ENCODE measurements around the gene CACHD1. TPM values are rescaled to one million over a fixed set of nuclear protein-coding genes. Genes with fewer than 3 reads are reported as not detected.

Gene CACHD1
- total and polyA plus RNA-seq, 2 of the 4 experiments (the other 2 are of a cell fraction): 2.9 to 5.9 TPM

- Histone ChIP-seq H3K27me3 (ENCODE audit: control insufficient read depth, insufficient read depth, low read length) (no peaks in the 10 kb centered on the region), H3K9me3 (ENCODE audit: control insufficient read depth, insufficient read depth, low read length) (no peaks in the 10 kb centered on the region), H3K23ac (ENCODE audit: low read depth, low read length) (no peak overlapping the region), H2BK15ac (ENCODE audit: low read depth, low read length) (no peak overlapping the region), H3K14ac (replicated peaks; ENCODE audit: low read depth, low read length) (no peak overlapping the region), H2BK20ac (ENCODE audit: low read depth, low read length) (no peak overlapping the region), H4K5ac (ENCODE audit: low read depth, low read length) (no peak overlapping the region), H2BK120ac (ENCODE audit: low read depth, low read length) (no peak overlapping the region), H3K4me2 (ENCODE audit: low read depth, low read length) (no peak overlapping the region), H4K91ac (ENCODE audit: insufficient read depth, low read depth, low read length) (no peak overlapping the region), H3K79me1 (ENCODE audit: low read depth in 1 of 2, low read length in 2 of 2) (no peaks in the 10 kb centered on the region), H4K20me1 (ENCODE audit: insufficient read depth, low read length) (no peaks in the 10 kb centered on the region), H2AFZ (replicated peaks; ENCODE audit: low read length, poor library complexity) (no peak overlapping the region), H3K36me3 (ENCODE audit: control insufficient read depth, insufficient read depth, low read length) (0 out of 2 replicates have a peak, but pooled peaks cover 1% of the 10 kb centered on the region), H3K4me3 (ENCODE audit: insufficient read depth, low read depth, low read length) (no peak overlapping the region), H3K9ac (ENCODE audit: low read depth, low read length) (no peak overlapping the region), H3K18ac (ENCODE audit: low read depth, low read length) (no peak overlapping the region), H2BK5ac (ENCODE audit: low read depth, low read length, poor library complexity, severe bottlenecking) (no peak overlapping the region), H3K4ac (ENCODE audit: low read depth, low read length) (no peak overlapping the region), H3K9me1 (ENCODE audit: insufficient read depth, low read length) (no peaks in the 10 kb centered on the region), H3K56ac (ENCODE audit: extremely low read depth, insufficient read depth, low read length) (no peak overlapping the region), H2AK5ac (ENCODE audit: low read depth, low read length) (no peak overlapping the region), H3K4me1 (ENCODE audit: control insufficient read depth, insufficient read depth, low read length) (no peaks in the 10 kb centered on the region), H2AK9ac (replicated peaks; ENCODE audit: low read depth, low read length, poor library complexity) (no peak overlapping the region), H4K8ac (ENCODE audit: low read depth in 2 of 2, low read length in 2 of 2) (no peak overlapping the region), H3K27ac (ENCODE audit: insufficient read depth, low read length) (no peak overlapping the region)
- TF ChIP-seq MAFK (IDR thresholded peaks at IDR 0.05; ENCODE audit: low read depth, low read length) (no peak), MXI1 (IDR thresholded peaks at IDR 0.05; ENCODE audit: borderline replicate concordance, low read depth, low read length) (no peak), BHLHE40 (IDR thresholded peaks at IDR 0.05; ENCODE audit: low read depth, low read length) (no peak), CHD1 (IDR thresholded peaks at IDR 0.05; ENCODE audit: low read depth, low read length) (no peak), SMC3 (IDR thresholded peaks at IDR 0.05; ENCODE audit: low read depth, low read length) (no peak), ELK1 (IDR thresholded peaks at IDR 0.05; ENCODE audit: borderline replicate concordance, low read depth, low read length) (no peak), RAD21 (IDR thresholded peaks at IDR 0.05; ENCODE audit: low read length) (no peak), CTCF (conservative IDR thresholded peaks at IDR 0.05; ENCODE audit: low read depth, low read length) (no peak), POLR2A (IDR thresholded peaks at IDR 0.05; ENCODE audit: low read depth, low read length) (no peak), NFE2L2 (IDR thresholded peaks at IDR 0.05; ENCODE audit: low read depth, low read length) (no peak), MAZ (IDR thresholded peaks at IDR 0.05; ENCODE audit: borderline replicate concordance, low read depth, low read length) (no peak), CEBPB (IDR thresholded peaks at IDR 0.05; ENCODE audit: low read depth, low read length) (no peak), USF2 (IDR thresholded peaks at IDR 0.05; ENCODE audit: low read depth, low read length) (no peak), FOS (IDR thresholded peaks at IDR 0.05; ENCODE audit: low read depth, low read length) (no peak), RFX5 (IDR thresholded peaks at IDR 0.05; ENCODE audit: low read depth, low read length) (no peak), RCOR1 (IDR thresholded peaks at IDR 0.05; ENCODE audit: insufficient replicate concordance, low read length) (no peak)
- ChIA-PET CTCF (interaction anchor here (0.6 to 1.1 kb wide), 2 partner anchors 16 to 1084 kb away, joined by 3 to 5 read pairs; no protein-coding TSS in a partner anchor), POLR2A (ENCODE audit: unreplicated experiment) (no interaction called here)
- in situ Hi-C loops (cut with MboI; ENCODE audit: low sequenced_read_pairs) (no loop called here), dilution Hi-C loops (cut with HindIII; ENCODE audit: low sequenced_read_pairs, unreplicated experiment) (no loop called here), intact Hi-C loops (cut with micrococcal nuclease) (no loop called here)
- DNase-seq: no peak
- ATAC-seq (ENCODE audit: low read depth): no peak
- no CpG with 5 or more reads among the region's 6 CpGs for whole genome bisulfite sequencing, 2 experiments (ENCODE audit: extremely low coverage in 2 of 2, insufficient read length in 1 of 2)
- BruUV-seq (replicated peaks): no TSS peak
These were observed 189.7 kb downstream of the CACHD1 start for GRCh38 chr1:64659478-64660138.
